BE2C (cell line): ENCODE measurements around the gene CFAP46.

Experiments used
- DNase-seq: peaks from one replicate; pipeline ENCODE4 v3.0.0-alpha.2; 2020
- H3K27me3 ChIP-seq: fragments of 250-450 bp; sonication (Bioruptor Pico); 2 replicates; pipeline ENCODE4 v1.5.1; 2020; ENCODE audit warnings: mild to moderate bottlenecking
- H3K36me3 ChIP-seq: fragments of 250-450 bp; sonication (Bioruptor Pico); 2 replicates; pipeline ENCODE4 v1.5.1; 2020; ENCODE audit warnings: mild to moderate bottlenecking
- H3K4me1 ChIP-seq: fragments of 250-450 bp; sonication (Bioruptor Pico); 2 replicates; pipeline ENCODE4 v1.5.1; 2020
- H3K4me3 ChIP-seq: 2 replicates; pipeline ENCODE4 v1.5.1; 2011; ENCODE audit warnings: low read depth, low read length
- H3K9me3 ChIP-seq: fragments of 250-450 bp; sonication (Bioruptor Pico); 2 replicates; pipeline ENCODE4 v1.5.1; 2020
- CTCF ChIP-seq: IDR thresholded peaks from 2 replicates; pipeline ENCODE4 v1.5.1; 2012; ENCODE audit warnings: mild to moderate bottlenecking, low read depth, low read length

The CFAP46 gene

DNA sequence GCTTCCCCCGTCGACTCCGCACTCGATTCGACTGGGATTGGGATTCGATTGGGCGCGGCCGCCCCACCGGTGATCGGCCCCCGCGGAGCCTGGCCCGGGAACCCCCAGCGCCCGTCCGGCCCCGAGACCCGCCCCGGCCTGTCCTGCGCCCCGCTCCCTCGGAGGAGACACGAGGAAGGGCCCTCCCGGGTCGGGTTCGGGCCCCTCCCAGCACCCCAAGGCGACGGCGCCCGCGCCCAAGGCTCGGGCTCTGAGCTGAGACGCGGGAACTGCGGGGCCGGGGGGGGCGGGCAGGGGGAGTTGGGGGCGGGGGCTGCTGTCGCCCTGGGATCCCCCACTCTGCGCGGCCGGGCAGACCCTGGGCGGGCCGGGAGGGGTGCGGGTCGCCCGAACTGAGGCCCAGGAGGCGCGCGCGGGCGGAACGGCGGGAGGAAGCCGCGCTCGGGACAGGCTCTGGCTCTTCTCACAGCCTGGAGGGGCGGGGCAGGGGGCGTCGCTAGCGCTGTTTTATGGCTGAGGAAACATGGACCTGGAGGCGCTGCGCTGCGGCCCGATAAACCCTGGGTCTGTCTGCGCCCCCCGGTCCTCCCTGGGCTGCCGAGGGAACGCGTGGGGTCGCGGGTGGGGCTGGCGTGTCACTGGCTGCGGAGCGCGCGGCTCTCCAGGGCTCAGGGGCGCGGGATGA lies 154.7 kb downstream of the CFAP46 start:
- TF ChIP-seq CTCF = no peak
- H3K9me3 ChIP-seq = peaks cover 7% of the 10 kb centered on the region
- peaks cover 65% of the 10 kb centered on the region for H3K27me3 ChIP-seq

GRCh38 chr10:132786884-132787494 lies 155.4 kb downstream of the CFAP46 start:
- Histone ChIP-seq H3K4me3 (no peak overlapping the region), H3K36me3 (no peaks in the 10 kb centered on the region), H3K4me1 (no peaks in the 10 kb centered on the region), H3K27me3 (peaks cover 65% of the 10 kb centered on the region), H3K9me3 (peaks cover 7% of the 10 kb centered on the region)
- no peak for DNase-seq
- no peak for TF ChIP-seq CTCF

More for the DNA sequence above, 154.7 kb downstream of the CFAP46 start:
- no peaks in the 10 kb centered on the region for H3K36me3 ChIP-seq
- H3K4me3 ChIP-seq = no peak overlapping the region
- no peak for DNase-seq
- H3K4me1 ChIP-seq = no peaks in the 10 kb centered on the region

GRCh38 chr10:132786476-132786883 lies 155.9 kb downstream of the CFAP46 start:
- Histone ChIP-seq H3K36me3 (no peaks in the 10 kb centered on the region), H3K4me3 (no peak overlapping the region), H3K9me3 (peaks cover 7% of the 10 kb centered on the region), H3K4me1 (no peaks in the 10 kb centered on the region), H3K27me3 (peaks cover 64% of the 10 kb centered on the region)
- no peak for TF ChIP-seq CTCF
- DNase-seq = no peak

DNA sequence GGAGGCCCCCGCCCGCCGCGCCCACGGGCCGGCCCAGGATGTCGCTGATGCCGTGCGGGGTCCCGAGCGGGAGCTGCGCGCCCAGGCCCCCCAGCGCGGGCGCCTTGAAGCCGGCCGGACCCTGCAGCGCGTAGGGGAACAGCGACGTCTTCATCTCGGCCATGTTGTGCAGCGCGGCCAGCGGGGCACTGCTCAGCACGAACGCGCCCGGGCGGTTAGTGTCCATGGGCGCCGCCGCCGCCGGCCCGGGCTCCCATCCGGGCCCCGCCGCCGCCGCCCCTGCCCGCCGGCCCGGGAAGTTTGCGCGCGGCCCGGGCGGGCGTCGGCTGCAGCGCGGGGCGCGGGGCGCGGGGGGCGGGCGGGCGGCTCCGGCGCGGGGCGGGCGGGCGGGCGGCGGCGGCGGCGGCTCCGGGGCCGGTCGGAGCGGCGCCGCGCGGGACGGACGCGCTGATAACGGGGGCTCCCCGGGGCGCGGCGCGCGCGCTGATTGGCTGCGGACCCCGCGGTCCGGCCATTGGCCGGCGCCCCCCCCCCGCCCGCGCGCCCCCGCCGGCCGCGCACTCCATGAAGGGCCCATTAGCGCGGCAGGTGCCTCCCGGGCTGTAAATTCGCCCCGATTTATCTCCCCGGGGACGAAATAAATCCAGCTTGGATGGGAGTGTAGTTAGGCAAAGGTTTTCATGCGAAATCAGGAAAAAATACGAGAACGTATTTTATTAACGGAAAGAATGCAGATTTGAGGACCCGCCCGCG lies 156.5 kb downstream of the CFAP46 start, which contains the start of gene NKX6-2:
TSS of gene NKX6-2 (minus strand) at position 425 of the 753 bp plus-strand sequence. CDS start at position 226, 199 bp downstream.
- no peak for TF ChIP-seq CTCF
- Histone ChIP-seq H3K27me3 (peaks cover 58% of the 10 kb centered on the region), H3K4me1 (no peaks in the 10 kb centered on the region), H3K4me3 (no peak within 1 kb of the TSS), H3K36me3 (no peaks in the 10 kb centered on the region), H3K9me3 (peaks cover 7% of the 10 kb centered on the region)
- no peak for DNase-seq

DNA sequence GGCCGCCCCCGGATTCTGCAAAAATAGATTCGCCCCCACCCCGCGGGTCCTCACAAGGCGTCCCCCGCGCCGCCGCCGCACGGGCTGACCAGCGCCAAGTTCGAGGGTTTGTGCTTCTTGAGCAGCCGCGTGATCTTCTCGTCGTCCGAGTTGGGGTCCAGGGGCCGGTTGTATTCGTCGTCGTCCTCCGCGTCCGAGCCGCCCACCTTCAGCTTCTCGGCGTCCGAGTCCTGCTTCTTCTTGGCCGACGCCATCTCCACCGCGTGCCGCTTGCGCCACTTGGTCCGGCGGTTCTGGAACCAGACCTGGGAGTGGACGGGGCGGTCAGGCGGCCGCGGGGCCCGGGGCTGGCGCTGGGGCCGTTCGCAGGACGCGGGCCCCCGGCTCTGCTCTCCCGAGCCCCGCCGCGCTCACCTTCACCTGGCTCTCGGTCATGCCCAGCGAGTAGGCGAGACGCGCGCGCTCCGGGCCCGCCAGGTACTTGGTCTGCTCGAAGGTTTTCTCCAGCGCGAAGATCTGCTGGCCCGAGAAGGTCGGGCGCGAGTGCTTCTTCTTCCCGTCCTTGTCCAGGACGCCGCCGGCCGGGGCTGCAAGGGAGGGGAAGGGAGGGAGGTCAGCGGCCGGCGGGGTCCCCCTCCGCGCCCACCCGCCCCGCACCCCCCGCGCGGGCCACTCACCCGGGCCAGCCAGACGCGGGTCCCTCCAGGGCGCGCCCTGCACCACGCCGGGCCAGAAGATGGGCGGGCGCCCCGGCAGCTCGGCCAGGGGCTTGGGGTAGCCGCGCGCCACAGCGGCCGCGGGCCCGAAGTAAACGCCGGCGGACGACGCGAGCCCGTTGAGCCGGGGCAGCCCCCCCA lies 157.3 kb downstream of the CFAP46 start:
- no peak for TF ChIP-seq CTCF

More for the DNA sequence above, 157.3 kb downstream of the CFAP46 start:
- peaks cover 7% of the 10 kb centered on the region for H3K9me3 ChIP-seq
- no peak overlapping the region for H3K4me3 ChIP-seq
- H3K4me1 ChIP-seq = no peaks in the 10 kb centered on the region
- H3K27me3 ChIP-seq = peaks cover 50% of the 10 kb centered on the region
- H3K36me3 ChIP-seq = no peaks in the 10 kb centered on the region
- no peak for DNase-seq
